DOHH2 (cell line): ENCODE results near the gene RBL2.

Source experiments
- CTCF ChIP-seq: fragments of 200-600 bp; sonication (generic); IDR thresholded peaks from one replicate; pipeline ENCODE4 v1.5.1; 2014; ENCODE audit warnings: antibody characterized with exemption, mild to moderate bottlenecking, low read depth, low read length; ENCODE audit not compliant: poor library complexity, severe bottlenecking
- EZH2phosphoT487 ChIP-seq: fragments of 200-600 bp; sonication (generic); IDR thresholded peaks from 2 replicates; pipeline ENCODE4 v1.6.1; 2017; ENCODE audit warnings: borderline replicate concordance, mild to moderate bottlenecking, antibody characterized with exemption, low read length, moderate library complexity, mixed read lengths

DNA sequence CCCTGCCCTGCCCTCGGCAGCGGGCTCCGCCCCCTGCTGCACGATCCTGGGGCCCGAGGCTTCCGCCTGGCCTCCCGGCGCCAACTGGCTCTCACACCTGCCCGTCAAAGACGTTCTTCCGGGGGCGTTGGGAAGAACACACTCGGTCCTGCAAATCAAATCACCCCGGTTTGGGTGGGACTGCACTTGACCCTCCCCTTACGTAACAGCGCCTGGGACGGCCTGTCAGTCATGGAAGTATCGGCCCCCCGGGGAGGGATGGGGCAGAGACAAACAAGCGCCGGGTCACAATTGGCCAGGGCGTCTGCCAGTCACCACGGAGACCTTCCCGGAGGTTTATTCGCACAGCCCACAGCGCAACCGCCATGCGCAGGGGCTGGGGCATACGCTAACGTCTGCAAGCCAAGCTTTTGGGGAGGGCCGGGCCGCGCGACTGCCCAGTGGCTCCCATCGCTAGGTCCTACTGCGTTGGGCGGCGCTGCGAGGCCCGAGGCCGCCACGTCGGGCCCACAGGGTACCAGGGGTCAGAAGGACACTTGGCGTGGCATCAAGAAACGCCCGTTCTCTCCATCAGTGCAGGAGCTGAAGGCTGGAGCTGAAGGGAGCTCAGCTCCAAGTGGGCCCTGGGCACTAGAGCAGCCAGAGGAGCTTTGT is 69.1 kb downstream of the RBL2 start:
- TF ChIP-seq CTCF, result no peak
- no peak for TF ChIP-seq EZH2phosphoT487
